Endothelial cell of umbilical vein (primary cell): ENCODE data around the gene USP34. TPM values are rescaled to one million over a fixed set of nuclear protein-coding genes. Genes with fewer than 3 reads are reported as not detected.

Source experiments
- BruUV-seq: library from RNA; stranded (reverse); fragments of 400-500 nt; replicated peaks from 2 replicates; lab custom pipeline; 2021; lab: Mats Ljungman, UMichigan
- CTCF ChIA-PET: fragments of 300-600, 350-600 bp; sonication (Branson Sonifier 250); formaldehyde crosslinking; loops from one replicate; lab custom pipeline; 2021; ENCODE audit warnings: antibody characterized with exemption, inconsistent platforms; lab: Charles Lee
- POLR2A ChIA-PET: fragments of 300-600, 350-600 bp; sonication (Branson Sonifier 250); formaldehyde crosslinking; loops from one replicate; lab custom pipeline; 2021; ENCODE audit warnings: antibody characterized with exemption, inconsistent platforms; lab: Charles Lee
- DNase-seq: peaks from one replicate; pipeline ENCODE4 v3.0.0-alpha.2; 2011; ENCODE audit warnings: low read depth, low spot score
- FAIRE-seq: peaks from 2 replicates; lab custom pipeline; 2011; peaks lifted over from hg19 to GRCh38; lab: Jason Lieb, UNC
- H2AFZ ChIP-seq: 2 replicates; pipeline ENCODE4 v1.6.0; 2012; ENCODE audit warnings: low read depth, low read length, control low read depth, inconsistent platforms
- H3K27ac ChIP-seq: 2 replicates; pipeline ENCODE4 v1.5.1; 2011; ENCODE audit warnings: low read depth, mild to moderate bottlenecking, control low read depth, low read length, moderate library complexity; ENCODE audit not compliant: insufficient read depth
- H3K27me3 ChIP-seq, 2 experiments: 2 replicates each; pipeline versions ENCODE4 v1.6.0 to v1.6.1; 2011; ENCODE audit warnings: low read length in 2 of 2, mixed read lengths in 1 of 2; ENCODE audit not compliant: control insufficient read depth in 2 of 2, insufficient read depth in 2 of 2
- H3K36me3 ChIP-seq, 2 experiments: 2 replicates in 1 of 2; 3 replicates in 1 of 2; pipeline ENCODE4 v1.5.1; 2011; ENCODE audit warnings: low read length in 2 of 2, mild to moderate bottlenecking in 1 of 2, moderate library complexity in 1 of 2; ENCODE audit not compliant: control insufficient read depth in 2 of 2, insufficient read depth in 2 of 2; ENCODE audit errors: extremely low read depth in 1 of 2
- H3K4me1 ChIP-seq: 3 replicates; pipeline ENCODE4 v1.5.1; 2011; ENCODE audit warnings: mild to moderate bottlenecking, low read length; ENCODE audit not compliant: control insufficient read depth, insufficient read depth; ENCODE audit errors: extremely low read depth
- H3K4me2 ChIP-seq: 2 replicates; pipeline ENCODE4 v1.6.1; 2011; ENCODE audit warnings: low read length, control low read depth, mixed read lengths; ENCODE audit not compliant: insufficient read depth
- H3K4me3 ChIP-seq, 3 experiments: fragments of 200-600 bp in 1 of 3; sonication (generic), shearing (Covaris generic) in 1 of 3; replicated peaks in 1 of 3; 2 replicates each; pipeline ENCODE4 v1.5.1; 2011 to 2016; ENCODE audit warnings: control low read depth in 3 of 3, low read length in 3 of 3, mild to moderate bottlenecking in 2 of 3, inconsistent platforms in 1 of 3, low read depth in 1 of 3, moderate library complexity in 1 of 3; ENCODE audit not compliant: insufficient read depth in 1 of 3
- H3K79me2 ChIP-seq: 2 replicates; pipeline ENCODE4 v1.6.0; 2012; ENCODE audit warnings: low read length, inconsistent platforms; ENCODE audit not compliant: control insufficient read depth, insufficient read depth
- H3K9ac ChIP-seq: replicated peaks from 2 replicates; pipeline ENCODE3; 2011; ENCODE audit warnings: low read length, control low read depth; ENCODE audit not compliant: insufficient read depth; ENCODE audit errors: extremely low read depth
- H3K9me1 ChIP-seq: replicated peaks from 3 replicates; pipeline ENCODE4 v1.6.0; 2011; ENCODE audit warnings: mild to moderate bottlenecking, low read length; ENCODE audit not compliant: control insufficient read depth, insufficient read depth; ENCODE audit errors: extremely low read depth
- H3K9me3 ChIP-seq: replicated peaks from 2 replicates; pipeline ENCODE4 v1.5.1; 2012; ENCODE audit warnings: low read length, inconsistent platforms; ENCODE audit not compliant: control insufficient read depth, insufficient read depth
- H4K20me1 ChIP-seq: replicated peaks from 2 replicates; pipeline ENCODE3; 2011; ENCODE audit warnings: mild to moderate bottlenecking, low read length; ENCODE audit not compliant: control insufficient read depth, insufficient read depth; ENCODE audit errors: extremely low read depth
- CTCF ChIP-seq, 2 donors: IDR thresholded peaks; 1 replicate in 1 of 2; 2 replicates in 1 of 2; pipeline ENCODE4 v1.5.1; 2011; ENCODE audit warnings: low read length in 2 of 2, mild to moderate bottlenecking in 2 of 2, moderate library complexity in 2 of 2, control low read depth in 1 of 2, inconsistent platforms in 1 of 2, low read depth in 1 of 2; ENCODE audit not compliant: insufficient read depth in 1 of 2; ENCODE audit errors: extremely low read depth in 1 of 2
- EZH2 ChIP-seq: IDR thresholded peaks from 2 replicates; pipeline ENCODE4 v1.6.1; 2012; ENCODE audit warnings: borderline replicate concordance, low read depth, mild to moderate bottlenecking, moderate library complexity, low read length, inconsistent platforms; ENCODE audit not compliant: severe bottlenecking
- FOS ChIP-seq: IDR thresholded peaks from 2 replicates; pipeline ENCODE4 v1.6.1; 2011; ENCODE audit warnings: mild to moderate bottlenecking, low read length, moderate library complexity, borderline replicate concordance; ENCODE audit not compliant: insufficient read depth
- GATA2 ChIP-seq: IDR thresholded peaks from 2 replicates; pipeline ENCODE4 v1.7.0; 2011; ENCODE audit warnings: low read depth, mild to moderate bottlenecking, moderate library complexity, mixed read lengths, low read length; ENCODE audit not compliant: insufficient read length, insufficient read depth
- JUN ChIP-seq: IDR thresholded peaks from 2 replicates; pipeline ENCODE4 v1.6.1; 2011; ENCODE audit warnings: borderline replicate concordance, low read depth; ENCODE audit not compliant: insufficient read length, insufficient read depth
- MAX ChIP-seq: IDR thresholded peaks from 2 replicates; pipeline ENCODE4 v1.6.1; 2011; ENCODE audit not compliant: insufficient read depth, insufficient read length
- MYC ChIP-seq: IDR thresholded peaks from one replicate; pipeline ENCODE4 v1.6.1; 2011; ENCODE audit warnings: mild to moderate bottlenecking, low read depth, low read length
- POLR2A ChIP-seq: IDR thresholded peaks from 2 replicates; pipeline ENCODE4 v1.6.1; 2012; ENCODE audit warnings: low read depth, mild to moderate bottlenecking, control low read depth, low read length
- POLR2AphosphoS5 ChIP-seq: IDR thresholded peaks from 2 replicates; pipeline ENCODE4 v1.6.1; 2012; ENCODE audit warnings: low read depth, mild to moderate bottlenecking, control low read depth, low read length, moderate library complexity; ENCODE audit not compliant: insufficient read depth
- dilution Hi-C: fragments of 300-500 bp; cut with MboI; formaldehyde crosslinking; loops from one replicate; pipeline ENCODE4 v1.15.0; 2019; ENCODE audit warnings: low sequenced_read_pairs; ENCODE audit not compliant: extremely low pct_ligation_motif_present
- intact Hi-C: fragments of 100-400 bp; cut with micrococcal nuclease; formaldehyde crosslinking; loops from one replicate; pipeline ENCODE4 v1.10.0; 2022
- polyA plus RNA-seq, 4 experiments: library from polyadenylated mRNA; depleted of rRNA in 3 of 4; stranded (reverse) in 3 of 4; unstranded in 1 of 4; fragments of >200 nt; gene quantifications; 2 replicates each; pipeline versions ENCODE4 v1.2.1 to v1.2.3, GENCODE V29; 2011 to 2012; ENCODE audit warnings: missing spikeins in 1 of 4
- total RNA-seq: library from RNA; stranded (reverse); gene quantifications from 2 replicates; pipeline ENCODE4 v1.2.3, GENCODE V29; 2021

The USP34 gene
- total and polyA plus RNA-seq, 2 donors (not counting 3 experiments of a cell fraction or from before 2014, with no cell fraction given): 46.3 to 96.9 TPM

- H3K9me3 ChIP-seq: no peaks in the 10 kb centered on the region
- TF ChIP-seq JUN (no peak), POLR2A (no peak), MYC (no peak), GATA2 (no peak), MAX (no peak), EZH2 (no peak), FOS (no peak), CTCF (IDR thresholded peaks at IDR 0.05; ENCODE audit: extremely low read depth in 1 of 2, insufficient read depth in 1 of 2, low read depth in 1 of 2, low read length in 2 of 2) (no peak), POLR2AphosphoS5 (no peak)
- H4K20me1 ChIP-seq: no peaks in the 10 kb centered on the region
- no peak overlapping the region for H3K9ac ChIP-seq
- H3K79me2 ChIP-seq: no peaks in the 10 kb centered on the region
- dilution Hi-C loops: no loop called here
- H2AFZ ChIP-seq: no peak overlapping the region
- ChIA-PET POLR2A (no interaction called here), CTCF (interaction anchor here (1.2 to 1.5 kb wide), 2 partner anchors 9 to 20 kb away, joined by 3 to 4 read pairs; no protein-coding TSS in a partner anchor)
- H3K4me2 ChIP-seq: peak overlapping the region; percentile 12
- DNase-seq (peak; percentile 69), FAIRE-seq (peak; percentile 48)
- no TSS peak for BruUV-seq
- H3K4me1 ChIP-seq: peaks cover 21% of the 10 kb centered on the region
- H3K27me3 ChIP-seq: no peaks in the 10 kb centered on the region
- H3K9me1 ChIP-seq: no peaks in the 10 kb centered on the region
- intact Hi-C loops: no loop called here
- H3K4me3 ChIP-seq: no peak overlapping the region
- H3K27ac ChIP-seq: no peak overlapping the region
- peaks cover 2 to 5% of the 10 kb centered on the region in 2 experiments for H3K36me3 ChIP-seq
Measured at GRCh38 chr2:61235716-61236115, 235.2 kb downstream of the USP34 start.
